ENCODE results near the gene THEM4. TPM values are rescaled to one million over a fixed set of nuclear protein-coding genes. Genes with fewer than 3 reads are reported as not detected.

Gene THEM4
- total RNA-seq, 3 donors from 2014 or later (not counting 1 experiment from before 2014, with no cell fraction given): 11.9 to 16.2 (median 15.5) TPM

- DNase-seq (no peak), ATAC-seq (no peak)
- H3K9me3 Mint-ChIP-seq: no peaks in the 10 kb centered on the region
- TF ChIP-seq, protein P1, sequence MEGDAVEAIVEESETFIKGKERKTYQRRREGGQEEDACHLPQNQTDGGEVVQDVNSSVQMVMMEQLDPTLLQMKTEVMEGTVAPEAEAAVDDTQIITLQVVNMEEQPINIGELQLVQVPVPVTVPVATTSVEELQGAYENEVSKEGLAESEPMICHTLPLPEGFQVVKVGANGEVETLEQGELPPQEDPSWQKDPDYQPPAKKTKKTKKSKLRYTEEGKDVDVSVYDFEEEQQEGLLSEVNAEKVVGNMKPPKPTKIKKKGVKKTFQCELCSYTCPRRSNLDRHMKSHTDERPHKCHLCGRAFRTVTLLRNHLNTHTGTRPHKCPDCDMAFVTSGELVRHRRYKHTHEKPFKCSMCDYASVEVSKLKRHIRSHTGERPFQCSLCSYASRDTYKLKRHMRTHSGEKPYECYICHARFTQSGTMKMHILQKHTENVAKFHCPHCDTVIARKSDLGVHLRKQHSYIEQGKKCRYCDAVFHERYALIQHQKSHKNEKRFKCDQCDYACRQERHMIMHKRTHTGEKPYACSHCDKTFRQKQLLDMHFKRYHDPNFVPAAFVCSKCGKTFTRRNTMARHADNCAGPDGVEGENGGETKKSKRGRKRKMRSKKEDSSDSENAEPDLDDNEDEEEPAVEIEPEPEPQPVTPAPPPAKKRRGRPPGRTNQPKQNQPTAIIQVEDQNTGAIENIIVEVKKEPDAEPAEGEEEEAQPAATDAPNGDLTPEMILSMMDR (IDR thresholded peaks at IDR 0.05): no peak
- Histone ChIP-seq H3K27me3 (ENCODE audit: control insufficient read depth, insufficient read depth, low read length) (no peaks in the 10 kb centered on the region), H3K4me3 (ENCODE audit: low read length) (no peak overlapping the region), H3K9me3 (ENCODE audit: control insufficient read depth, insufficient read depth, low read length) (no peaks in the 10 kb centered on the region), H3K4me1 (ENCODE audit: control insufficient read depth, insufficient read depth, low read length) (no peaks in the 10 kb centered on the region), H3K36me3 (ENCODE audit: control insufficient read depth, insufficient read depth, low read length) (no peaks in the 10 kb centered on the region), H3K27ac (ENCODE audit: low read length) (no peak overlapping the region)
- H3K36me3 Mint-ChIP-seq: no peaks in the 10 kb centered on the region
- H3K27me3 Mint-ChIP-seq (ENCODE audit: low read depth in 2 of 2): peaks cover 14 to 21% of the 10 kb centered on the region in 2 donors
- intact Hi-C loops (cut with micrococcal nuclease): no loop called here
- no peak overlapping the region for H3K4me3 Mint-ChIP-seq
- H3K27ac Mint-ChIP-seq: no peak overlapping the region
- H3K4me1 Mint-ChIP-seq: no peaks in the 10 kb centered on the region
Measured at GRCh38 chr1:151849871-151850270, 59.4 kb downstream of the THEM4 start.

GRCh38 chr1:151849126-151849525 is 60.2 kb downstream of the THEM4 start:
- intact Hi-C loops (cut with micrococcal nuclease): no loop called here
- Mint-ChIP-seq H3K4me3 (no peak overlapping the region), H3K36me3 (no peaks in the 10 kb centered on the region), H3K4me1 (no peaks in the 10 kb centered on the region), H3K27me3 (ENCODE audit: low read depth in 2 of 2) (peaks cover 18 to 28% of the 10 kb centered on the region in 2 donors), H3K9me3 (no peaks in the 10 kb centered on the region), H3K27ac (no peak overlapping the region)
- WGBS (ENCODE audit: insufficient coverage): 69% methylated on average over 3 of the region's 3 CpGs
- H3K27me3 ChIP-seq (ENCODE audit: control insufficient read depth, insufficient read depth, low read length): no peaks in the 10 kb centered on the region
- ATAC-seq (no peak), DNase-seq (no peak)
- no peak overlapping the region for H3K27ac ChIP-seq (ENCODE audit: low read length)
- no peak overlapping the region for H3K4me3 ChIP-seq (ENCODE audit: low read length)
- H3K4me1 ChIP-seq (ENCODE audit: control insufficient read depth, insufficient read depth, low read length): no peaks in the 10 kb centered on the region
- TF ChIP-seq, protein P1 (IDR thresholded peaks at IDR 0.05): no peak
- H3K36me3 ChIP-seq (ENCODE audit: control insufficient read depth, insufficient read depth, low read length): no peaks in the 10 kb centered on the region
- H3K9me3 ChIP-seq (ENCODE audit: control insufficient read depth, insufficient read depth, low read length): no peaks in the 10 kb centered on the region

GRCh38 chr1:151847867-151848596 is 61.3 kb downstream of the THEM4 start:
- Histone ChIP-seq H3K36me3 (ENCODE audit: control insufficient read depth, insufficient read depth, low read length) (no peaks in the 10 kb centered on the region), H3K27ac (ENCODE audit: low read length) (no peak overlapping the region), H3K27me3 (ENCODE audit: control insufficient read depth, insufficient read depth, low read length) (no peaks in the 10 kb centered on the region), H3K9me3 (ENCODE audit: control insufficient read depth, insufficient read depth, low read length) (no peaks in the 10 kb centered on the region), H3K4me1 (ENCODE audit: control insufficient read depth, insufficient read depth, low read length) (no peaks in the 10 kb centered on the region), H3K4me3 (ENCODE audit: low read length) (no peak overlapping the region)
- no peak for DNase-seq
- Mint-ChIP-seq H3K4me1 (no peaks in the 10 kb centered on the region), H3K27ac (no peak overlapping the region), H3K9me3 (no peaks in the 10 kb centered on the region), H3K4me3 (no peak overlapping the region), H3K27me3 (ENCODE audit: low read depth in 2 of 2) (peaks cover 18 to 28% of the 10 kb centered on the region in 2 donors), H3K36me3 (no peaks in the 10 kb centered on the region)
- intact Hi-C loops (cut with micrococcal nuclease): no loop called here
- TF ChIP-seq, protein P1 (IDR thresholded peaks at IDR 0.05): no peak
- WGBS (ENCODE audit: insufficient coverage): 75% methylated on average over 9 of the region's 11 CpGs
- no peak for ATAC-seq
